ENCODE measurements around the gene OPN1MW3.
"Not testable (repeated sequence)": the region's sequence is repeated elsewhere in the genome, so short reads cannot be mapped to it uniquely, and the experiment has no call there.

The OPN1MW3 gene

GRCh38 chrX:154257282-154257681, at the start of gene OPN1MW3:
TSS of gene OPN1MW3 (plus strand) at chrX:154257582. CDS start at chrX:154257620, 38 bp downstream.
- DNase-seq, result not testable (repeated sequence)

GRCh38 chrX:154209670-154210418, 47.5 kb upstream of the OPN1MW3 start:
- DNase-seq, result not testable (repeated sequence)

GRCh38 chrX:154211057-154211456, 46.3 kb upstream of the OPN1MW3 start:
- DNase-seq, result not testable (repeated sequence)

GRCh38 chrX:154211499-154211898, 45.9 kb upstream of the OPN1MW3 start:
- DNase-seq, result not testable (repeated sequence)

- DNase-seq, result not testable (repeated sequence)
Observed at GRCh38 chrX:154219456-154219855, 37.9 kb upstream of the OPN1MW3 start, which contains the start of gene OPN1MW2. TSS of gene OPN1MW2 (plus strand) at chrX:154219756. CDS start at chrX:154219816, 60 bp downstream.

GRCh38 chrX:154225292-154225691, 32.1 kb upstream of the OPN1MW3 start:
- not testable (repeated sequence) for DNase-seq

- DNase-seq, result not testable (repeated sequence)
Observed at GRCh38 chrX:154226706-154227105, 30.7 kb upstream of the OPN1MW3 start.

GRCh38 chrX:154231443-154231842, 25.9 kb upstream of the OPN1MW3 start:
- DNase-seq, result not testable (repeated sequence)

- DNase-seq, result not testable (repeated sequence)
Observed at GRCh38 chrX:154233620-154234019, 23.8 kb upstream of the OPN1MW3 start.

- DNase-seq, result not testable (repeated sequence)
Observed at GRCh38 chrX:154238939-154239559, 18.3 kb upstream of the OPN1MW3 start.

- not testable (repeated sequence) for DNase-seq
Observed at GRCh38 chrX:154239982-154240503, 17.3 kb upstream of the OPN1MW3 start.

GRCh38 chrX:154247377-154248045, 9.9 kb upstream of the OPN1MW3 start:
- DNase-seq, result not testable (repeated sequence)

- not testable (repeated sequence) for DNase-seq
Observed at GRCh38 chrX:154248076-154248475, 9.3 kb upstream of the OPN1MW3 start.

GRCh38 chrX:154258711-154259110, 1.3 kb downstream of the OPN1MW3 start:
- DNase-seq, result not testable (repeated sequence)

GRCh38 chrX:154263072-154263471, 5.7 kb downstream of the OPN1MW3 start:
- DNase-seq, result not testable (repeated sequence)

GRCh38 chrX:154269245-154269644, 11.9 kb downstream of the OPN1MW3 start:
- DNase-seq, result not testable (repeated sequence)

- not testable (repeated sequence) for DNase-seq
Observed at GRCh38 chrX:154284489-154285338, 27.3 kb downstream of the OPN1MW3 start.

- not testable (repeated sequence) for DNase-seq
Observed at GRCh38 chrX:154286406-154286805, 29.0 kb downstream of the OPN1MW3 start.

GRCh38 chrX:154294791-154295574, 37.6 kb downstream of the OPN1MW3 start, which contains the start of gene TEX28:
TSS of gene TEX28 (minus strand) at chrX:154295124. CDS start at chrX:154292117, 3,007 bp downstream.
- DNase-seq, result no peak

GRCh38 chrX:154295664-154296310, 38.4 kb downstream of the OPN1MW3 start, which contains the start of gene TKTL1:
TSS of gene TKTL1 (plus strand) at chrX:154295795. CDS start at chrX:154295860, 65 bp downstream.
- DNase-seq, result no peak

All from inflammatory macrophage treated with lipopolysaccharide for 4 hours (primary cell).